ENCODE measurements around the gene PDCD4.
A peak's percentile ranks its signal among the peaks of the same experiment; 100 is the strongest.

PDCD4 gene

GRCh38 chr10:110918269-110918642 is 46.5 kb downstream of the PDCD4 start:
- TF ChIP-seq CTCF (IDR thresholded peaks at IDR 0.05; ENCODE audit: extremely low read depth, missing control alignments), result no peak
- no peak for DNase-seq (ENCODE audit: low spot score)

DNA sequence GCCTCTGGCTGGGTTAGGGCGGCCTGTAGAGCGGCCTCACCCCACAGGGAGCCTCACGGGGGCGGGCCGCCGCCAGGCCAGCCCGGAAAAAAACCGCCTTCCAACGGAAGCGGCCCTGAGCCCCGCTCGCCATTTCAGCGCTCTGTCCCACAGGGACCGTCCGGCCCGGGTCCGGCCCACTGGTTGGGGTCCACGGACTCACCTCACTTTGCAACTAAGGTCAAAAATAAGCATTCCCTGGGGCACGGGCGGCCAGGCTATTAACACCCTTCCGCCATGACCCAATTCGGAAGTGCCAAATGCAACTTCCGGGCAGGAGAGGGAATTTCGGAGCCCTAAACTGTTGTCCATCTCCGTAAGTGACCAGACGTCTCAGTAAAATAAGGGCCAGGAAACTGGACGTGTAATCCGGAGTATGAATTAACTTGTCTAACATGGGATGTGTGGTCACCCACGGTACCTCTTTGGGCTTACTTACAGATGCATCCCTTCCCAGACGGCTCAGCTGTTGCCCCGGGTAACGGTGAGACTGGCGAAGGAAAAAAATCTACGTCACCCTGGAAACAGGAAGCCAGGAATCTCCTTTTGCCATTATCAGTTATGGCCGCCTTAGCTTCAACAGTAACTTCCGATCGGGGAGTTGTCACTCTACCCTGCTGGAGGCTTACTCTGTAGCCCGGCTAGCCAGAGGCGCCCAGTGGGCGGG is 47.1 kb downstream of the PDCD4 start, which contains the start of gene BBIP1:
TSS of gene BBIP1 (minus strand) at position 538 of the 706 bp plus-strand sequence. CDS start 1,023 bp downstream, outside the sequence.
- peak; percentile 95 for DNase-seq (ENCODE audit: low spot score)
- no peak for TF ChIP-seq CTCF (IDR thresholded peaks at IDR 0.05; ENCODE audit: extremely low read depth, missing control alignments)

- DNase-seq (ENCODE audit: low spot score), result no peak
- peak; percentile 7 for TF ChIP-seq CTCF (IDR thresholded peaks at IDR 0.05; ENCODE audit: extremely low read depth, missing control alignments)
Observed at GRCh38 chr10:110919349-110919931, 47.7 kb downstream of the PDCD4 start, which contains the start of gene SHOC2. TSS of gene SHOC2 (plus strand) at chr10:110919604. CDS start at chr10:110964359, 44,755 bp downstream.

GRCh38 chr10:110919971-110920881 is 48.5 kb downstream of the PDCD4 start:
- no peak for TF ChIP-seq CTCF (IDR thresholded peaks at IDR 0.05; ENCODE audit: extremely low read depth, missing control alignments)
- peak; percentile 49 for DNase-seq (ENCODE audit: low spot score)

GRCh38 chr10:110923856-110924493 is 52.2 kb downstream of the PDCD4 start:
- peak; percentile 17 for DNase-seq (ENCODE audit: low spot score)
- TF ChIP-seq CTCF (IDR thresholded peaks at IDR 0.05; ENCODE audit: extremely low read depth, missing control alignments), result no peak

- no peak for TF ChIP-seq CTCF (IDR thresholded peaks at IDR 0.05; ENCODE audit: extremely low read depth, missing control alignments)
- DNase-seq (ENCODE audit: low spot score), result no peak
Observed at GRCh38 chr10:110927461-110927860, 55.7 kb downstream of the PDCD4 start.

All from GM20000 (cell line).